ENCODE data around the gene MAP4K5.

Gene MAP4K5

GRCh38 chr14:50399251-50400032 is 132.9 kb downstream of the MAP4K5 start:
- peaks cover 7% of the 10 kb centered on the region for H3K4me1 ChIP-seq (ENCODE audit: insufficient read depth, low read length)
- H3K9ac ChIP-seq (ENCODE audit: low read depth, low read length): no peak overlapping the region
- H3K4me3 ChIP-seq (ENCODE audit: low read length): no peak overlapping the region
- no peak overlapping the region for H3K27ac ChIP-seq (ENCODE audit: low read depth, low read length)
- no peaks in the 10 kb centered on the region for H3K9me3 ChIP-seq (ENCODE audit: insufficient read depth, low read depth, low read length)
- peaks cover 31% of the 10 kb centered on the region for H3K27me3 ChIP-seq (ENCODE audit: insufficient read depth, low read length)
- H3K36me3 ChIP-seq (ENCODE audit: insufficient read depth, low read length): no peaks in the 10 kb centered on the region
- WGBS: 93% methylated on average over 6 of the region's 6 CpGs

- Histone ChIP-seq H3K36me3 (ENCODE audit: insufficient read depth, low read length) (no peaks in the 10 kb centered on the region), H3K27ac (ENCODE audit: low read depth, low read length) (no peak overlapping the region), H3K27me3 (ENCODE audit: insufficient read depth, low read length) (peaks cover 31% of the 10 kb centered on the region), H3K9me3 (ENCODE audit: insufficient read depth, low read depth, low read length) (no peaks in the 10 kb centered on the region), H3K4me1 (ENCODE audit: insufficient read depth, low read length) (peaks cover 7% of the 10 kb centered on the region), H3K4me3 (ENCODE audit: low read length) (no peak overlapping the region), H3K9ac (ENCODE audit: low read depth, low read length) (no peak overlapping the region)
- WGBS: 93% methylated on average over 2 of the region's 2 CpGs
Measured at GRCh38 chr14:50398189-50398580, 134.2 kb downstream of the MAP4K5 start.

GRCh38 chr14:50397390-50398188 is 134.8 kb downstream of the MAP4K5 start:
- H3K9me3 ChIP-seq (ENCODE audit: insufficient read depth, low read depth, low read length): no peaks in the 10 kb centered on the region
- peak overlapping the region; percentile 78 for H3K9ac ChIP-seq (ENCODE audit: low read depth, low read length)
- H3K27ac ChIP-seq (ENCODE audit: low read depth, low read length): no peak overlapping the region
- 59% methylated on average over 9 of the region's 9 CpGs for WGBS
- H3K4me3 ChIP-seq (ENCODE audit: low read length): peak overlapping the region; percentile 86
- peaks cover 31% of the 10 kb centered on the region for H3K27me3 ChIP-seq (ENCODE audit: insufficient read depth, low read length)
- peaks cover 7% of the 10 kb centered on the region for H3K4me1 ChIP-seq (ENCODE audit: insufficient read depth, low read length)
- H3K36me3 ChIP-seq (ENCODE audit: insufficient read depth, low read length): no peaks in the 10 kb centered on the region

- Histone ChIP-seq H3K9me3 (ENCODE audit: insufficient read depth, low read depth, low read length) (no peaks in the 10 kb centered on the region), H3K27me3 (ENCODE audit: insufficient read depth, low read length) (peaks cover 31% of the 10 kb centered on the region), H3K4me3 (ENCODE audit: low read length) (peak within 1 kb of the TSS; percentile 86), H3K4me1 (ENCODE audit: insufficient read depth, low read length) (peaks cover 7% of the 10 kb centered on the region), H3K9ac (ENCODE audit: low read depth, low read length) (peak within 1 kb of the TSS; percentile 78), H3K27ac (ENCODE audit: low read depth, low read length) (peak within 1 kb of the TSS; percentile 62), H3K36me3 (ENCODE audit: insufficient read depth, low read length) (no peaks in the 10 kb centered on the region)
- WGBS: 1% methylated on average over 77 of the region's 77 CpGs
Measured at GRCh38 chr14:50396631-50397389, 135.6 kb downstream of the MAP4K5 start, which contains the start of gene CDKL1. TSS of gene CDKL1 (minus strand) at chr14:50396881. CDS start at chr14:50395868, 1,013 bp downstream.

GRCh38 chr14:50395448-50395847 is 136.9 kb downstream of the MAP4K5 start:
- Histone ChIP-seq H3K27me3 (ENCODE audit: insufficient read depth, low read length) (peaks cover 31% of the 10 kb centered on the region), H3K4me3 (ENCODE audit: low read length) (peak overlapping the region; percentile 86; the same call in 1 of the 2 replicates), H3K27ac (ENCODE audit: low read depth, low read length) (no peak overlapping the region), H3K9me3 (ENCODE audit: insufficient read depth, low read depth, low read length) (no peaks in the 10 kb centered on the region), H3K4me1 (ENCODE audit: insufficient read depth, low read length) (0 out of 2 replicates have a peak, but pooled peaks cover 4% of the 10 kb centered on the region), H3K36me3 (ENCODE audit: insufficient read depth, low read length) (no peaks in the 10 kb centered on the region), H3K9ac (ENCODE audit: low read depth, low read length) (no peak overlapping the region)
- 93% methylated on average over 5 of the region's 5 CpGs for WGBS

GRCh38 chr14:50394713-50395112 is 137.7 kb downstream of the MAP4K5 start:
- 94% methylated on average over 5 of the region's 5 CpGs for WGBS
- Histone ChIP-seq H3K27me3 (ENCODE audit: insufficient read depth, low read length) (peaks cover 31% of the 10 kb centered on the region), H3K36me3 (ENCODE audit: insufficient read depth, low read length) (no peaks in the 10 kb centered on the region), H3K4me3 (ENCODE audit: low read length) (no peak overlapping the region), H3K27ac (ENCODE audit: low read depth, low read length) (no peak overlapping the region), H3K9ac (ENCODE audit: low read depth, low read length) (no peak overlapping the region), H3K9me3 (ENCODE audit: insufficient read depth, low read depth, low read length) (no peaks in the 10 kb centered on the region), H3K4me1 (ENCODE audit: insufficient read depth, low read length) (0 out of 2 replicates have a peak, but pooled peaks cover 4% of the 10 kb centered on the region)

GRCh38 chr14:50389668-50390441 is 142.5 kb downstream of the MAP4K5 start:
- Histone ChIP-seq H3K9ac (ENCODE audit: low read depth, low read length) (no peak overlapping the region), H3K4me3 (ENCODE audit: low read length) (no peak overlapping the region), H3K9me3 (ENCODE audit: insufficient read depth, low read depth, low read length) (no peaks in the 10 kb centered on the region), H3K27ac (ENCODE audit: low read depth, low read length) (no peak overlapping the region), H3K4me1 (ENCODE audit: insufficient read depth, low read length) (0 out of 2 replicates have a peak, but pooled peaks cover 7% of the 10 kb centered on the region), H3K36me3 (ENCODE audit: insufficient read depth, low read length) (no peaks in the 10 kb centered on the region), H3K27me3 (ENCODE audit: insufficient read depth, low read length) (no peaks in the 10 kb centered on the region)
- 94% methylated on average over 7 of the region's 9 CpGs for WGBS

- H3K27me3 ChIP-seq (ENCODE audit: insufficient read depth, low read length): no peaks in the 10 kb centered on the region
- H3K9ac ChIP-seq (ENCODE audit: low read depth, low read length): no peak overlapping the region
- no peak overlapping the region for H3K27ac ChIP-seq (ENCODE audit: low read depth, low read length)
- H3K4me3 ChIP-seq (ENCODE audit: low read length): no peak overlapping the region
- H3K4me1 ChIP-seq (ENCODE audit: insufficient read depth, low read length): 0 out of 2 replicates have a peak, but pooled peaks cover 7% of the 10 kb centered on the region
- WGBS: 59% methylated on average over 9 of the region's 9 CpGs
- H3K9me3 ChIP-seq (ENCODE audit: insufficient read depth, low read depth, low read length): no peaks in the 10 kb centered on the region
- H3K36me3 ChIP-seq (ENCODE audit: insufficient read depth, low read length): no peaks in the 10 kb centered on the region
Measured at GRCh38 chr14:50388256-50388931, 144.0 kb downstream of the MAP4K5 start.

GRCh38 chr14:50387548-50387947 is 144.8 kb downstream of the MAP4K5 start:
- H3K4me3 ChIP-seq (ENCODE audit: low read length): no peak overlapping the region
- 87% methylated on average over 1 of the region's 1 CpG for WGBS
- no peak overlapping the region for H3K27ac ChIP-seq (ENCODE audit: low read depth, low read length)

More at GRCh38 chr14:50387548-50387947, 144.8 kb downstream of the MAP4K5 start:
- no peaks in the 10 kb centered on the region for H3K9me3 ChIP-seq (ENCODE audit: insufficient read depth, low read depth, low read length)
- H3K27me3 ChIP-seq (ENCODE audit: insufficient read depth, low read length): no peaks in the 10 kb centered on the region
- H3K9ac ChIP-seq (ENCODE audit: low read depth, low read length): no peak overlapping the region
- 0 out of 2 replicates have a peak, but pooled peaks cover 7% of the 10 kb centered on the region for H3K4me1 ChIP-seq (ENCODE audit: insufficient read depth, low read length)
- H3K36me3 ChIP-seq (ENCODE audit: insufficient read depth, low read length): no peaks in the 10 kb centered on the region

Data from HUES64 (cell line).